22Rv1 (cell line): ENCODE results near the gene TCF4.

Source experiments
- H3K27ac ChIP-seq: fragments of 450-650 bp; 2 replicates; pipeline ENCODE4 v1.5.1; 2017
- ZFX ChIP-seq: fragments of 450-650 bp; IDR thresholded peaks from 2 replicates; pipeline ENCODE4 v1.6.1; 2017; ENCODE audit warnings: antibody characterized with exemption, borderline replicate concordance
- TF ChIP-seq, protein P1 (sequence below): fragments of 450-650 bp; IDR thresholded peaks from 2 replicates; pipeline ENCODE4 v1.5.1; 2017; ENCODE audit warnings: mild to moderate bottlenecking

The TCF4 gene

DNA sequence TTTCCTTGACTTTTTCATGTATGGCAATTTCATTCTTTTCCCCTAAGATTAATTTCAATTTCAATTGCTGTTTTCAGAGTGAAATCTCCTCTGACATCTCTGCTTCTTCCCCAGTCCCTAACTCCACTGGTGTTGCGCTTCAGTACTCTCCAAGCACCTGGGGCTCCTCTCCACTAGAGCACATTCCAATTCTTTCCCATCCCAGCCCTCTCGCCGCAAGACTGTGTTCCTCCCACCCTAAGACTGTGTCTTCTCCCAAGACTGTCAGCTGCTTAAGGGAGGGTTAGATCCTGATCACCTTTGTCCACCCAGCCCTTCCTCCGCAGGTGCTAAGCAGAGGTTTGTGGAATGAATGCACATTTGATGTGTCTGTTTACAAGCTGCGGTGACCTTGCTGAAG, 373.0 kb downstream of the TCF4 start:
- TF ChIP-seq, protein P1, sequence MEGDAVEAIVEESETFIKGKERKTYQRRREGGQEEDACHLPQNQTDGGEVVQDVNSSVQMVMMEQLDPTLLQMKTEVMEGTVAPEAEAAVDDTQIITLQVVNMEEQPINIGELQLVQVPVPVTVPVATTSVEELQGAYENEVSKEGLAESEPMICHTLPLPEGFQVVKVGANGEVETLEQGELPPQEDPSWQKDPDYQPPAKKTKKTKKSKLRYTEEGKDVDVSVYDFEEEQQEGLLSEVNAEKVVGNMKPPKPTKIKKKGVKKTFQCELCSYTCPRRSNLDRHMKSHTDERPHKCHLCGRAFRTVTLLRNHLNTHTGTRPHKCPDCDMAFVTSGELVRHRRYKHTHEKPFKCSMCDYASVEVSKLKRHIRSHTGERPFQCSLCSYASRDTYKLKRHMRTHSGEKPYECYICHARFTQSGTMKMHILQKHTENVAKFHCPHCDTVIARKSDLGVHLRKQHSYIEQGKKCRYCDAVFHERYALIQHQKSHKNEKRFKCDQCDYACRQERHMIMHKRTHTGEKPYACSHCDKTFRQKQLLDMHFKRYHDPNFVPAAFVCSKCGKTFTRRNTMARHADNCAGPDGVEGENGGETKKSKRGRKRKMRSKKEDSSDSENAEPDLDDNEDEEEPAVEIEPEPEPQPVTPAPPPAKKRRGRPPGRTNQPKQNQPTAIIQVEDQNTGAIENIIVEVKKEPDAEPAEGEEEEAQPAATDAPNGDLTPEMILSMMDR: no peak
- no peak overlapping the region for H3K27ac ChIP-seq

DNA sequence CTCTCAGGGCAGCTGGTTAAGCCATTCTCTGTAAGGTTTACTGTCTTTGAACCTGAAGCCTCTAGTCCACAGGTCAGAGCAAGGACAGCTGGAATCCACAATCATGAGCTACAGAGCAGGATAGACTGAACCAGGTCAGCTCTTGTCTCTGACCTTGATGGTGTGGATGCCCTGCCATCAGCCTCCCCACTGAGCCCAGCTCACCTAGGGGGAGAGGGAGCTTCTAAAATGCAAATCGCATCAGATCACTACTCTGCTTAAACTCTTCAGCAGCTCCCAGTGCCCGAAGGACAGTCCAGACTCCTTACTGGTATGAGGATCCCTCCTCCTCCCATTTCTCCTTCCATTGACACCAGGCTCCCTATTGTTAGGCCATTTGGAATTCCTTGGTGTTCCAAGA, 373.5 kb downstream of the TCF4 start:
- H3K27ac ChIP-seq: no peak overlapping the region
- no peak for TF ChIP-seq ZFX
- TF ChIP-seq, protein P1: no peak

DNA sequence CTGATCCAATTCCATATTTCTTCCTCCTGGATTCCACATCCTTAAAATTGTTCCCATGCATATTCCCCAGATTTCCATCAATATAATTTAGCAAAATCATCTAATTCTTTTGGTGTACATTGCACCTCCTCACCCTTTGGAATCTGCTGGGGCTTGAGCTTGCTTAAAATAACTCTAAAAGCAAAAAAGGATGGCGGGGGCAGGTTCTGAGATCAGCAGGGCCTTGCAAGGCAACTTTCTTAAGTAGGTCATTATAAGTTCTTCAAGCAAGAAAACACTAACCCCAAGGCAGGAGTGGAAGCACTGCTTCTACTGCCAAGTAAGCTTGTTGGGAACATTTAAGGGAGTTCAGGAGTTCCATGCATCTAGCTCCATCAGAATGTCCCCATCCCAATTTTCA, 374.4 kb downstream of the TCF4 start:
- no peak for TF ChIP-seq ZFX
- TF ChIP-seq, protein P1: no peak
- no peak overlapping the region for H3K27ac ChIP-seq

DNA sequence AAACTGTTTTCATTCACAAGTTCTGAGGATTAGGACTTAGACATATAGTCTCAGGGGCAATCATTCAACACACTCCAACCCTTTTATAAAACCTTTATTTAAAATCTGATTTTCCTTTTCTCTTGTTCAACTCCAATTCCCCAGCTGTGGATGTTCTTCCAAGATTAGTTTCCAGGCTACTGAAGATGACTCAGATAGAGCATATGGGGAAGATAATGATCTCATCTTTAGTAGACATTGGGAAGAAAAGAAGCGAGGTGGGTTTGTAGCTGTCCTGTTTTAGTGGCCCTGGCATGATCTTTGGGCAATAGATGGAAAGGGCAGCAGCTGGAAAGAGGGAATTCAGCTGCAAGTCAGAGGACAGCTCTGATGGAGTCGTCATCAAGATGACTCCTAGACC, 381.1 kb downstream of the TCF4 start:
- TF ChIP-seq, protein P1: no peak
- no peak for TF ChIP-seq ZFX
- no peak overlapping the region for H3K27ac ChIP-seq

DNA sequence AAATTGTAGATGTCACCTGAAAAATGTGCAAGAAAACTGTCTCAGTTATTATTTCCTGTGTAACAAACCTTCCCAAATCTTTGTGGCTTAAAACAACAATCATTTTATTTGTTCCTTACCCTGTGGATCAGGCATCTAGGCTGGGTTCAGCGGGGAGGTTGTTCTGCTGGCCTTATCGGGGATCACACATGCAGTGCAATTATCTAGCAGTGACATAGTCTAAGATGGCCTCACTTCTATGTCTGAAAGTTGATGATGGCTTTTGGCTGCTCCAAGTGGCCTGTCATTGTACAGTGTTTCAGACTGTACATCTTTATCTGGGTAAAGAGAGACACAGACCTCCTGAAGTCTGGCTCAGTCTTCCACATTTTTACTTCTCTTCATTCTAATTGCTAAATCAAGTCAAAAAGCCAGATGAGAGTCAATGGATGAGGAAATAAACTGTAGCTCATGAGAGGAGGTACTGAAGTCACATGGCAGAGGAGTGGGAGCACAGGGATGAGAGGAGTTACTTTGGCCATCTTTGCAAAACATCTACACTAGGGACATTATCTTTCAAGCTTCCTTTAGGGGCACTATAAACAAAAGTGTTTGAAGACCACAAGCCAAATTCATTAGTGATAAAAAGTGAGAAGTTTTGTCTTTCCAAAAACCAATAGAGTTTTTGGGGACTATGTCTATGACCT, 385.6 kb downstream of the TCF4 start:
- H3K27ac ChIP-seq: no peak overlapping the region

DNA sequence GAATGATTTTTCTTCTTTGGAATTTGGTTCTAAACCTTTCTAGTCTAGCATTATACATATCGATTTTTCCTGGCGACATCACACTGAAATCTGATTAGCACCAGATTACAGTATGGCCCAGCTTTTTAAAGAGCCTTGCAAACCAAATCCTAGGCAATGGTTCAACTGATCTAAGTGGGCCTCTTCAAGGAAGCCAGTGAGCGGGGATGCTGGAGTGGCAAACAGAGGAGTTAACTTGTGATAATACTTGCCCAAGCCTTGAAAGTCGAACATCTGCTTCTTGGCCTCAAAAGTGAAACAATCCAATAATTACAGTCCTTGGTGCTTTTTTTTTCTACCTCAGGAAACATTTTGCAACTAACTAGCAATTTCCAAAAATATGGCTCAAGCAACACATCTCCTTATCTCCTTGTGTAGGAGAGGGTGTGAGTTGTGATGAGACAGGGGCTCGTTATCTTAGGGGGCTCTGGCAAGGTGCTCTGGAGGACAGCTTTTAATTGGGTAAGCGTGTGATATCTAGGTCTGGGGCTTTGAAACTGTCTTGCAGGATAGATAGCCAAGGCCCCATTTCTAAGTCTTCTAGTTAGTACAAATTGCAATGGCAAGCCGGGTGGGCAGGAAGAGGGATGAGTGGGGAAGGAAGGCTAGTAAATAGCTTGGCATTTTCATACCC, 388.6 kb downstream of the TCF4 start:
- no peak for TF ChIP-seq ZFX
- TF ChIP-seq, protein P1: no peak
- H3K27ac ChIP-seq: no peak overlapping the region

More for the DNA sequence above, 385.6 kb downstream of the TCF4 start:
- no peak for TF ChIP-seq ZFX
- TF ChIP-seq, protein P1: no peak

DNA sequence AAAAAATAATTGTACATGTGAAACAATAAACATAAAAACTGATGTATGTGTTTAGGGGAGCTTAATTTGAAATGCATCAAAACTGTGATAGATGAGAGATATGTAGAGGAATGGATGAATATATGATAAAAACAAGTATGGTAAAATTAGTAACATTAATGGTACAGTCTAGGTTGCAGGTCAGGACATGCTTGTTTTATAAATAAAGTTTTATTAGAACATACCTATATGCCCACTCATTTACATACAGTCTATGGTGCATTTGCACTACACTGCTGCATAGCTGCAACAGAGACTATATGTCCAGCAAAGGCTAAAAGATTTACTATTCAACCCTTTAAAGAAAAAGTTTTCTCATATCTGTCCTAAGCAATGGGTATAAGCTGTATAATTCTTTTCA, 392.1 kb downstream of the TCF4 start:
- TF ChIP-seq, protein P1: no peak
- TF ChIP-seq ZFX: no peak
- no peak overlapping the region for H3K27ac ChIP-seq
